Measurements from ENCODE around the gene CCNG2. TPM values are rescaled to one million over a fixed set of nuclear protein-coding genes. Genes with fewer than 3 reads are reported as not detected.

Gene CCNG2

GRCh38 chr4:77209936-77210335 lies 52.9 kb downstream of the CCNG2 start:
- H3K79me2 ChIP-seq (ENCODE audit: control insufficient read depth, insufficient read depth, low read length): no peaks in the 10 kb centered on the region
- H2BK5ac ChIP-seq (ENCODE audit: low read length): no peak overlapping the region
- no peak overlapping the region for H3K9ac ChIP-seq (ENCODE audit: low read length)
- no peak overlapping the region for H4K5ac ChIP-seq (ENCODE audit: low read length)
- no peak overlapping the region for H4K8ac ChIP-seq (ENCODE audit: low read depth, low read length)
- H3K27me3 ChIP-seq (ENCODE audit: insufficient read depth, low read length, poor library complexity): no peaks in the 10 kb centered on the region
- no peak overlapping the region for H3K27ac ChIP-seq (ENCODE audit: low read depth, low read length)
- H3K23ac ChIP-seq (ENCODE audit: low read length): no peak overlapping the region
- H3K36me3 ChIP-seq (ENCODE audit: control insufficient read depth, insufficient read depth, low read length): no peaks in the 10 kb centered on the region
- no CpG with 5 or more reads among the region's 5 CpGs for whole genome bisulfite sequencing (ENCODE audit: extremely low coverage, insufficient coverage, low lambda C conversion rate)
- no peak overlapping the region for H3K4ac ChIP-seq (ENCODE audit: low read depth, low read length)
- no peaks in the 10 kb centered on the region for H3K4me1 ChIP-seq (ENCODE audit: control insufficient read depth, low read depth, low read length)
- no peak overlapping the region for H2BK15ac ChIP-seq (replicated peaks; ENCODE audit: low read depth)
- no peak overlapping the region for H2AK5ac ChIP-seq (ENCODE audit: low read length)
- no peak overlapping the region for H3K4me3 ChIP-seq (ENCODE audit: low read length)
- H3K4me2 ChIP-seq (ENCODE audit: low read length): no peak overlapping the region
- no peak overlapping the region for H2BK120ac ChIP-seq (ENCODE audit: low read depth, low read length)
- H3K18ac ChIP-seq (ENCODE audit: low read length): no peak overlapping the region
- no peak for DNase-seq
- no peak overlapping the region for H3K56ac ChIP-seq (ENCODE audit: low read length)
- H3K79me1 ChIP-seq (ENCODE audit: low read length): no peaks in the 10 kb centered on the region

GRCh38 chr4:77215107-77215506 lies 58.1 kb downstream of the CCNG2 start:
- Histone ChIP-seq H3K79me1 (ENCODE audit: low read length) (no peaks in the 10 kb centered on the region), H3K4me2 (ENCODE audit: low read length) (no peak overlapping the region), H3K4ac (ENCODE audit: low read depth, low read length) (no peak overlapping the region), H3K4me1 (ENCODE audit: control insufficient read depth, low read depth, low read length) (no peaks in the 10 kb centered on the region), H3K23ac (ENCODE audit: low read length) (no peak overlapping the region), H3K27ac (ENCODE audit: low read depth, low read length) (no peak overlapping the region), H2BK120ac (ENCODE audit: low read depth, low read length) (no peak overlapping the region), H3K4me3 (ENCODE audit: low read length) (no peak overlapping the region), H3K18ac (ENCODE audit: low read length) (no peak overlapping the region), H4K5ac (ENCODE audit: low read length) (no peak overlapping the region), H3K36me3 (ENCODE audit: control insufficient read depth, insufficient read depth, low read length) (no peaks in the 10 kb centered on the region), H3K79me2 (ENCODE audit: control insufficient read depth, insufficient read depth, low read length) (no peaks in the 10 kb centered on the region), H3K56ac (ENCODE audit: low read length) (no peak overlapping the region), H4K8ac (ENCODE audit: low read depth, low read length) (no peak overlapping the region), H3K9ac (ENCODE audit: low read length) (no peak overlapping the region), H2BK5ac (ENCODE audit: low read length) (no peak overlapping the region), H2AK5ac (ENCODE audit: low read length) (no peak overlapping the region), H3K27me3 (ENCODE audit: insufficient read depth, low read length, poor library complexity) (no peaks in the 10 kb centered on the region), H2BK15ac (replicated peaks; ENCODE audit: low read depth) (no peak overlapping the region)
- no peak for DNase-seq
- no CpG with 5 or more reads among the region's 4 CpGs for WGBS (ENCODE audit: extremely low coverage, insufficient coverage, low lambda C conversion rate)

- H3K4me3 ChIP-seq (ENCODE audit: low read length): no peak overlapping the region
- no peaks in the 10 kb centered on the region for H3K36me3 ChIP-seq (ENCODE audit: control insufficient read depth, insufficient read depth, low read length)
- no peak overlapping the region for H2BK15ac ChIP-seq (replicated peaks; ENCODE audit: low read depth)
- H2BK5ac ChIP-seq (ENCODE audit: low read length): no peak overlapping the region
- no peak overlapping the region for H3K4me2 ChIP-seq (ENCODE audit: low read length)
- H2AK5ac ChIP-seq (ENCODE audit: low read length): no peak overlapping the region
- H2BK120ac ChIP-seq (ENCODE audit: low read depth, low read length): no peak overlapping the region
- no peaks in the 10 kb centered on the region for H3K4me1 ChIP-seq (ENCODE audit: control insufficient read depth, low read depth, low read length)
- H3K9ac ChIP-seq (ENCODE audit: low read length): no peak overlapping the region
- no peak overlapping the region for H4K5ac ChIP-seq (ENCODE audit: low read length)
- H3K4ac ChIP-seq (ENCODE audit: low read depth, low read length): no peak overlapping the region
- no peak overlapping the region for H4K8ac ChIP-seq (ENCODE audit: low read depth, low read length)
- no peak overlapping the region for H3K18ac ChIP-seq (ENCODE audit: low read length)
- no peak overlapping the region for H3K27ac ChIP-seq (ENCODE audit: low read depth, low read length)
- H3K27me3 ChIP-seq (ENCODE audit: insufficient read depth, low read length, poor library complexity): no peaks in the 10 kb centered on the region
- no peak for DNase-seq
- no peak overlapping the region for H3K23ac ChIP-seq (ENCODE audit: low read length)
- no peak overlapping the region for H3K56ac ChIP-seq (ENCODE audit: low read length)
- no peaks in the 10 kb centered on the region for H3K79me2 ChIP-seq (ENCODE audit: control insufficient read depth, insufficient read depth, low read length)
- H3K79me1 ChIP-seq (ENCODE audit: low read length): no peaks in the 10 kb centered on the region
- WGBS (ENCODE audit: extremely low coverage, insufficient coverage, low lambda C conversion rate): no CpG with 5 or more reads among the region's 1 CpG
Measured at GRCh38 chr4:77217526-77217925, 60.5 kb downstream of the CCNG2 start.

GRCh38 chr4:77219266-77219665 lies 62.3 kb downstream of the CCNG2 start:
- Histone ChIP-seq H3K9ac (ENCODE audit: low read length) (no peak overlapping the region), H3K36me3 (ENCODE audit: control insufficient read depth, insufficient read depth, low read length) (no peaks in the 10 kb centered on the region), H3K79me2 (ENCODE audit: control insufficient read depth, insufficient read depth, low read length) (no peaks in the 10 kb centered on the region), H3K79me1 (ENCODE audit: low read length) (no peaks in the 10 kb centered on the region), H2AK5ac (ENCODE audit: low read length) (no peak overlapping the region), H3K4me1 (ENCODE audit: control insufficient read depth, low read depth, low read length) (no peaks in the 10 kb centered on the region), H2BK15ac (replicated peaks; ENCODE audit: low read depth) (no peak overlapping the region), H3K4ac (ENCODE audit: low read depth, low read length) (no peak overlapping the region), H4K5ac (ENCODE audit: low read length) (no peak overlapping the region), H2BK120ac (ENCODE audit: low read depth, low read length) (no peak overlapping the region), H3K23ac (ENCODE audit: low read length) (no peak overlapping the region), H3K56ac (ENCODE audit: low read length) (no peak overlapping the region), H3K4me3 (ENCODE audit: low read length) (no peak overlapping the region), H3K4me2 (ENCODE audit: low read length) (no peak overlapping the region), H4K8ac (ENCODE audit: low read depth, low read length) (no peak overlapping the region), H2BK5ac (ENCODE audit: low read length) (no peak overlapping the region), H3K18ac (ENCODE audit: low read length) (no peak overlapping the region), H3K27ac (ENCODE audit: low read depth, low read length) (no peak overlapping the region), H3K27me3 (ENCODE audit: insufficient read depth, low read length, poor library complexity) (no peaks in the 10 kb centered on the region)
- no peak for DNase-seq
- no CpG with 5 or more reads among the region's 2 CpGs for WGBS (ENCODE audit: extremely low coverage, insufficient coverage, low lambda C conversion rate)

Small RNA genes lying within 50 kb of the gene (small RNA-seq; reads per million reads assigned to genes)
- not detected for gene RNU6-1187P (ENCODE audit: insufficient read depth)
